GM20000 (cell line): ENCODE results near the gene NIPAL1.

Source experiments
- DNase-seq: peaks from one replicate; pipeline ENCODE4 v3.0.0; 2012; ENCODE audit warnings: low spot score
- CTCF ChIP-seq: IDR thresholded peaks from 2 replicates; pipeline ENCODE4 v1.5.1; 2012; ENCODE audit warnings: mild to moderate bottlenecking, control low read depth; ENCODE audit errors: extremely low read depth, missing control alignments

NIPAL1 gene

DNA sequence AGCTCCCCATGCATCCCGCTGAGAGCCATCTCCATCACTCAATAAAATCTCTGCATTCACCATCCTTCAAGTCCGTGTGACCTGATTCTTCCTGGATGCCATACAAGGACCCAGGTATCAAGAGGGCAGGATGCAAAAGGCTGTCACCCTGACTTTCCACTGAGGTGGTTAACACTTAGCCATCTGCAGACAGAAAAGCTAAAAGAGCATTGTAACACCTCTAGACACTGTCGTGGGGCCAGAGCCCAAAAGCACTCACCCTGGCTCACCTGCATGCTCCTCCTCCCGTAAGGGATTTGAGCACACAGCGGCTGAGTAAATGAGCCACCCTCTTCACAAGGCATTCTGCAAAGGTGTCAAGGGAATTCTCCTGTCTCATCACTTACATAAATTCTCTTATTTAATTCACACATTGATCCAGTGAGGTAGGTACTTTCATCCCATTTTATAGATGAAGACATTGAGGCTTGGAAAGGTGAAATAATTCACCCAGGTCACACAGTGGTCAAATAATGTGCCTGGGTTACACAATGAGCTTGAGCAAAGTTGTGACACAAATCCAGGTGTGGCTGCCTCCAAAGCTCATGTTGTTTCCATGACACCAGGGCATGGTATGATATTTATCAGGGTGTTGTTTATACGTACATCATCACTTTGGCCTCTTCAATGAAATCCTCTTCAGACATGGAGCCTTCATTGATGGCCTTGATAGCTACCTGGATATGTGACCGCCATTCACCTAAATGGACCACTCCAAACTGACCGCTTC, 69.4 kb downstream of the NIPAL1 start:
- DNase-seq, result no peak
- no peak for TF ChIP-seq CTCF
